Adrenal gland (tissue), 5 donors: ENCODE results near the gene KIF5A.

Source experiments
- CTCF ChIP-seq, 6 experiments: fragments of 450-650 bp in 4 of 6; fragments of 200-600 bp in 2 of 6; sonication (generic) in 1 of 6; IDR thresholded peaks; 1 replicate in 5 of 6; 2 replicates in 1 of 6; pipeline versions ENCODE4 v1.5.1 to v1.8.0; 2016 to 2021; ENCODE audit warnings: antibody characterized with exemption in 6 of 6, mild to moderate bottlenecking in 2 of 6, moderate library complexity in 1 of 6
- POLR2A ChIP-seq, 2 donors: fragments of 450-650 bp; IDR thresholded peaks; one replicate each; pipeline ENCODE4 v1.6.1; 2017; ENCODE audit warnings: antibody characterized with exemption in 2 of 2, mild to moderate bottlenecking in 2 of 2, moderate library complexity in 1 of 2
- donor health status: DM: no; HTN: no; CAD: no.

- no peak for TF ChIP-seq CTCF (IDR thresholded peaks at IDR 0.05)
- TF ChIP-seq POLR2A (IDR thresholded peaks at IDR 0.05) = no peak
These were observed 35.3 kb downstream of the KIF5A start for GRCh38 chr12:57585156-57585555.
